HCT116 (cell line): ENCODE results near the gene HFE. TPM values are rescaled to one million over a fixed set of nuclear protein-coding genes. Genes with fewer than 3 reads are reported as not detected.

Experiments used
- ATAC-seq: fragments of 200-7000 bp; cut with Tn5 transposase; 2 replicates; pipeline ENCODE4 v1.9.1; 2020; ENCODE audit warnings: mild to moderate bottlenecking, moderate library complexity
- BruUV-seq: library from RNA; stranded (reverse); fragments of 400-500 nt; replicated peaks from 2 replicates; lab custom pipeline; 2021; lab: Mats Ljungman, UMichigan
- CTCF ChIA-PET: fragments of 300-600 bp; sonication (Branson Sonifier 250); formaldehyde crosslinking; loops from one replicate; lab custom pipeline; 2021; ENCODE audit warnings: antibody characterized with exemption; lab: Charles Lee
- POLR2A ChIA-PET: fragments of 300-600, 350-600 bp; sonication (Branson Sonifier 250); formaldehyde crosslinking; loops from one replicate; lab custom pipeline; 2021; ENCODE audit warnings: antibody characterized with exemption; lab: Charles Lee
- RAD21 ChIA-PET, 2 experiments: fragments of 300-600 bp; sonication (Branson Sonifier 250); formaldehyde crosslinking; loops; one replicate each; lab custom pipeline; 2023; ENCODE audit warnings: low total read pairs in 2 of 2; ENCODE audit not compliant: uncharacterized antibody in 2 of 2, unreplicated experiment in 2 of 2, low non-redundant PET in 1 of 2; lab: Charles Lee
- DNase-seq: peaks from one replicate; pipeline ENCODE4 v3.0.0-alpha.2; 2010; ENCODE audit warnings: low read depth, low spot score
- H2AFZ ChIP-seq: fragments of 200-600 bp; shearing (Covaris generic), sonication (generic); 2 replicates; pipeline ENCODE4 v1.6.1; 2017; ENCODE audit warnings: low read depth, mixed run types, mixed read lengths, antibody characterized with exemption, low read length; ENCODE audit not compliant: poor library complexity, severe bottlenecking
- H3K27ac ChIP-seq: 2 replicates; pipeline ENCODE4 v1.5.1; 2012; ENCODE audit warnings: low read depth, low read length
- H3K27me3 ChIP-seq: fragments of 200-600 bp; sonication (generic); 2 replicates; pipeline ENCODE4 v1.6.1; 2016; ENCODE audit warnings: mixed run types, low read length, mixed read lengths; ENCODE audit not compliant: insufficient read depth
- H3K36me3 ChIP-seq, 2 experiments: fragments of 200-500 bp in 1 of 2; fragments of 200-600 bp in 1 of 2; sonication (Bioruptor generic) in 1 of 2; sonication (generic) in 1 of 2; 2 replicates each; pipeline versions ENCODE4 v1.5.1 to v1.6.1; 2014 to 2016; ENCODE audit warnings: low read length in 2 of 2, inconsistent platforms in 1 of 2, mixed read lengths in 1 of 2, mixed run types in 1 of 2; ENCODE audit not compliant: insufficient read depth in 2 of 2, control insufficient read depth in 1 of 2
- H3K4me1 ChIP-seq, 2 experiments: fragments of 200-600 bp in 1 of 2; sonication (generic) in 1 of 2; 2 replicates each; pipeline versions ENCODE4 v1.5.1 to v1.6.1; 2012 to 2017; ENCODE audit warnings: low read length in 2 of 2, inconsistent platforms in 1 of 2, mild to moderate bottlenecking in 1 of 2, mixed read lengths in 1 of 2, mixed run types in 1 of 2, moderate library complexity in 1 of 2; ENCODE audit not compliant: insufficient read depth in 2 of 2, control insufficient read depth in 1 of 2
- H3K4me2 ChIP-seq: fragments of 200-600 bp; sonication (generic); 2 replicates; pipeline ENCODE4 v1.6.1; 2017; ENCODE audit warnings: mixed run types, low read length, mixed read lengths
- H3K4me3 ChIP-seq, 2 experiments: fragments of 200-600 bp in 1 of 2; sonication (generic) in 1 of 2; replicated peaks in 1 of 2; 2 replicates each; pipeline ENCODE4 v1.5.1; 2011 to 2016; ENCODE audit warnings: low read length in 2 of 2, control low read depth in 1 of 2, low read depth in 1 of 2, mild to moderate bottlenecking in 1 of 2, mixed read lengths in 1 of 2, mixed run types in 1 of 2
- H3K79me2 ChIP-seq: fragments of 200-600 bp; sonication (generic); 2 replicates; pipeline ENCODE4 v1.6.1; 2017; ENCODE audit warnings: mild to moderate bottlenecking, mixed run types, low read length, moderate library complexity, mixed read lengths; ENCODE audit not compliant: insufficient read depth
- H3K9ac ChIP-seq: fragments of 200-600 bp; sonication (generic); 2 replicates; pipeline ENCODE4 v1.6.1; 2016; ENCODE audit warnings: low read length, mixed read lengths
- H3K9me2 ChIP-seq: fragments of 200-600 bp; sonication (generic), shearing (Covaris generic); 2 replicates; pipeline ENCODE4 v1.6.1; 2017; ENCODE audit warnings: mixed run types, mild to moderate bottlenecking, moderate library complexity; ENCODE audit not compliant: insufficient read depth
- H3K9me3 ChIP-seq, 2 experiments: fragments of 200-500 bp in 1 of 2; fragments of 200-600 bp in 1 of 2; sonication (Bioruptor generic) in 1 of 2; sonication (generic) in 1 of 2; 2 replicates each; pipeline ENCODE4 v1.6.1; 2014 to 2017; ENCODE audit warnings: low read length in 2 of 2, mixed read lengths in 2 of 2, inconsistent platforms in 1 of 2, low read depth in 1 of 2, mild to moderate bottlenecking in 1 of 2, mixed run types in 1 of 2, moderate library complexity in 1 of 2; ENCODE audit not compliant: control insufficient read depth in 1 of 2, insufficient read depth in 1 of 2
- H4K20me1 ChIP-seq: fragments of 200-600 bp; sonication (generic), shearing (Covaris generic); 2 replicates; pipeline ENCODE4 v1.6.1; 2017; ENCODE audit warnings: mixed run types, mild to moderate bottlenecking, moderate library complexity; ENCODE audit not compliant: insufficient read depth
- CEBPB ChIP-seq: IDR thresholded peaks from 2 replicates; pipeline ENCODE4 v1.6.1; 2012; ENCODE audit warnings: low read depth
- EGR1 ChIP-seq: IDR thresholded peaks from 2 replicates; pipeline ENCODE4 v1.6.1; 2012; ENCODE audit warnings: low read depth
- JUND ChIP-seq: IDR thresholded peaks from 2 replicates; pipeline ENCODE4 v1.6.1; 2012
- POLR2A ChIP-seq: IDR thresholded peaks from 2 replicates; pipeline ENCODE4 v1.7.0; 2011; ENCODE audit warnings: borderline replicate concordance; ENCODE audit not compliant: insufficient read depth, insufficient read length; ENCODE audit errors: extremely low read depth
- POLR2AphosphoS5 ChIP-seq: IDR thresholded peaks from 2 replicates; pipeline ENCODE4 v1.6.1; 2011; ENCODE audit warnings: mild to moderate bottlenecking, low read depth, low read length, moderate library complexity
- RAD21 ChIP-seq: IDR thresholded peaks from 2 replicates; pipeline ENCODE4 v1.6.1; 2012; ENCODE audit warnings: low read depth, mild to moderate bottlenecking
- SIN3A ChIP-seq: IDR thresholded peaks from 2 replicates; pipeline ENCODE4 v1.6.1; 2012; ENCODE audit warnings: low read depth
- SP1 ChIP-seq: IDR thresholded peaks from 2 replicates; pipeline ENCODE4 v1.6.1; 2012; ENCODE audit warnings: low read depth
- SRF ChIP-seq: IDR thresholded peaks from 2 replicates; pipeline ENCODE4 v1.6.1; 2012; ENCODE audit warnings: low read depth
- TCF7L2 ChIP-seq: IDR thresholded peaks from 2 replicates; pipeline ENCODE4 v1.7.0; 2011; ENCODE audit warnings: borderline replicate concordance, inconsistent platforms; ENCODE audit not compliant: insufficient read depth, insufficient read length; ENCODE audit errors: extremely low read depth
- YY1 ChIP-seq: IDR thresholded peaks from 2 replicates; pipeline ENCODE4 v1.6.1; 2011; ENCODE audit warnings: low read length, low read depth, moderate library complexity, mild to moderate bottlenecking; ENCODE audit not compliant: insufficient replicate concordance; ENCODE audit errors: extremely low read depth
- ZFX ChIP-seq: fragments of 450-650 bp; IDR thresholded peaks from 2 replicates; pipeline ENCODE4 v1.6.1; 2017
- intact Hi-C: fragments of 100-400 bp; cut with micrococcal nuclease; formaldehyde crosslinking; loops from 2 replicates; pipeline ENCODE4 v1.10.0; 2022
- total RNA-seq: library from RNA; stranded (reverse); gene quantifications from one replicate; pipeline ENCODE4 v1.2.1, GENCODE V29; 2021; ENCODE audit not compliant: unreplicated experiment
- TF ChIP-seq, protein P1 (sequence below): IDR thresholded peaks from 2 replicates; pipeline ENCODE4 v1.6.1; 2012
- TF ChIP-seq, protein P2 (sequence below): IDR thresholded peaks from 2 replicates; pipeline ENCODE4 v1.6.1; 2012
- TF ChIP-seq, protein P3 (sequence below): IDR thresholded peaks from 2 replicates; pipeline ENCODE4 v1.6.1; 2011; ENCODE audit warnings: mild to moderate bottlenecking, low read length, moderate library complexity; ENCODE audit not compliant: insufficient replicate concordance; ENCODE audit errors: extremely low read depth
- TF ChIP-seq, protein P4 (sequence below), 3 experiments: fragments of 200-600 bp in 1 of 3; sonication (generic) in 1 of 3; IDR thresholded peaks in 2 of 3; conservative IDR thresholded peaks in 1 of 3; 2 replicates each; pipeline ENCODE4 v1.5.1; 2012 to 2017; ENCODE audit warnings: low read depth in 2 of 3, low read length in 2 of 3, antibody characterized with exemption in 1 of 3, borderline replicate concordance in 1 of 3, control low read depth in 1 of 3, mild to moderate bottlenecking in 1 of 3, mixed read lengths in 1 of 3, mixed run types in 1 of 3, moderate library complexity in 1 of 3; ENCODE audit not compliant: insufficient read depth in 1 of 3

Gene HFE
- total RNA-seq, 1 experiment from 2014 or later, result 9.8 TPM

DNA sequence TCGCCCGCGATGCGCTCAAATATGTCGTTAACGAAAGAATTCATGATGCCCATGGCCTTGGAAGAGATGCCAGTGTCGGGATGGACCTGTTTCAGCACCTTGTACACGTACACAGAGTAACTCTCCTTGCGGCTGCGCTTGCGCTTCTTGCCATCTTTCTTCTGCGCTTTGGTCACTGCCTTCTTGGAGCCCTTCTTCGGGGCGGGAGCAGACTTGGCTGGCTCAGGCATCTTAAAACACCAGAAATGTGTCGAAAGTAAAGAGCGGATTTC, 36.4 kb downstream of the HFE start (continued):
- TF ChIP-seq TCF7L2, result no peak
- TF ChIP-seq SRF, result no peak
- TF ChIP-seq POLR2AphosphoS5, result peak; percentile 57
- TF ChIP-seq EGR1, result no peak
- TF ChIP-seq CEBPB, result no peak

DNA sequence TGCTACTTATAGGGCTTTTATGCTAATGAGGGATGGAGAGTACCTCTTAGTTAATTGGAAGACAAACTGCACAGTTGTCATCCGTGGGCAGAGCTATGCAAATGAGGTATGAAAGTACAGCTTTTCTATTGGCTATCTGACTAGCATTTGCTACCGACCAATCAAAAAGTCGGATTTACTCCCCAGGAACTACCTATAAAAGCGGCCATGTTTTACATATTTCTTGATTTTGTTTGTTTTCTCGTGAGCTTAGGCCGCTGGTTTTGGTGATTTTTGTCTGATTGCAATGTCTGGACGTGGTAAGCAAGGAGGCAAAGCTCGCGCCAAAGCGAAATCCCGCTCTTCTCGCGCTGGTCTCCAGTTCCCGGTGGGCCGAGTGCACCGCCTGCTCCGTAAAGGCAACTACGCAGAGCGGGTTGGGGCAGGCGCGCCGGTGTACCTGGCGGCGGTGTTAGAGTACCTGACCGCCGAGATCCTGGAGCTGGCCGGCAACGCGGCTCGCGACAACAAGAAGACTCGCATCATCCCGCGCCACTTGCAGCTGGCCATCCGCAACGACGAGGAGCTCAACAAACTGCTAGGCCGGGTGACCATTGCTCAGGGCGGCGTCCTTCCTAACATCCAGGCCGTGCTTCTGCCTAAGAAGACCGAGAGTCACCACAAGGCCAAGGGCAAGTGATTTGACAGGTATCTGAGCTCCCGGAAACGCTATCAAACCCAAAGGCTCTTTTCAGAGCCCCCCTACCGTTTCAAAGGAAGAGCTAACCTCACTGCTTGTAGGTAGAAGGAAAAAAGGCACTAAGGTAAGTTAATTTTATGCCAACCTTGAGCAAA, 36.9 kb downstream of the HFE start:
- Histone ChIP-seq H3K9me3 (no peaks in the 10 kb centered on the region), H3K9ac (peak overlapping the region; percentile 94), H3K36me3 (no peaks in the 10 kb centered on the region; a peak in 1 of 4 replicates), H3K4me2 (peak overlapping the region; percentile 82), H3K79me2 (peaks cover 23% of the 10 kb centered on the region), H3K4me3 (peak overlapping the region; percentile 70 to 91), H2AFZ (no peak overlapping the region), H3K4me1 (peaks cover 39 to 58% of the 10 kb centered on the region in 2 experiments), H3K9me2 (no peaks in the 10 kb centered on the region), H3K27me3 (no peaks in the 10 kb centered on the region), H3K27ac (peak overlapping the region; percentile 99), H4K20me1 (no peaks in the 10 kb centered on the region)
- BruUV-seq, result TSS peak; percentile 94
- RAD21 ChIA-PET, result interaction anchor here (1.2 to 1.4 kb wide), 2 partner anchors 32 to 33 kb away, joined by 5 to 8 read pairs; a partner anchor contains a TSS
- POLR2A ChIA-PET, result interaction anchor here (0.5 to 7.0 kb wide), 54 partner anchors 10 to 1834 kb away, joined by 3 to 571 read pairs (median 6); partner anchors contain the start of genes ABT1 and HFE
- DNase-seq, result peak; percentile 35
- CTCF ChIA-PET, result interaction anchor here (1.4 to 2.1 kb wide), 2 partner anchors 35 to 75 kb away, joined by 3 to 7 read pairs; a partner anchor contains a TSS
- intact Hi-C loops, result loop anchor here (1.0 to 2.0 kb wide), 7 partner anchors 33 to 1009 kb away; a partner anchor contains a TSS
- ATAC-seq, result peak; percentile 75
- TF ChIP-seq JUND (peak; percentile 2; the same call in 1 of the 2 replicates), SRF (no peak), TCF7L2 (peak; percentile 19), CEBPB (0 out of 2 replicates have a peak, but pooled peaks have one; percentile 9), SP1 (peak; percentile 93), RAD21 (no peak), ZFX (peak; percentile 49), YY1 (peak; percentile 87), POLR2AphosphoS5 (peak; percentile 83), POLR2A (no peak), SIN3A (peak; percentile 99), EGR1 (no peak)
- TF ChIP-seq, protein P1, sequence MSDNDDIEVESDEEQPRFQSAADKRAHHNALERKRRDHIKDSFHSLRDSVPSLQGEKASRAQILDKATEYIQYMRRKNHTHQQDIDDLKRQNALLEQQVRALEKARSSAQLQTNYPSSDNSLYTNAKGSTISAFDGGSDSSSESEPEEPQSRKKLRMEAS, result 0 out of 2 replicates have a peak, but pooled peaks have one; percentile 39
- TF ChIP-seq, protein P2, sequence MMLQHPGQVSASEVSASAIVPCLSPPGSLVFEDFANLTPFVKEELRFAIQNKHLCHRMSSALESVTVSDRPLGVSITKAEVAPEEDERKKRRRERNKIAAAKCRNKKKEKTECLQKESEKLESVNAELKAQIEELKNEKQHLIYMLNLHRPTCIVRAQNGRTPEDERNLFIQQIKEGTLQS, result no peak
- TF ChIP-seq, protein P3, sequence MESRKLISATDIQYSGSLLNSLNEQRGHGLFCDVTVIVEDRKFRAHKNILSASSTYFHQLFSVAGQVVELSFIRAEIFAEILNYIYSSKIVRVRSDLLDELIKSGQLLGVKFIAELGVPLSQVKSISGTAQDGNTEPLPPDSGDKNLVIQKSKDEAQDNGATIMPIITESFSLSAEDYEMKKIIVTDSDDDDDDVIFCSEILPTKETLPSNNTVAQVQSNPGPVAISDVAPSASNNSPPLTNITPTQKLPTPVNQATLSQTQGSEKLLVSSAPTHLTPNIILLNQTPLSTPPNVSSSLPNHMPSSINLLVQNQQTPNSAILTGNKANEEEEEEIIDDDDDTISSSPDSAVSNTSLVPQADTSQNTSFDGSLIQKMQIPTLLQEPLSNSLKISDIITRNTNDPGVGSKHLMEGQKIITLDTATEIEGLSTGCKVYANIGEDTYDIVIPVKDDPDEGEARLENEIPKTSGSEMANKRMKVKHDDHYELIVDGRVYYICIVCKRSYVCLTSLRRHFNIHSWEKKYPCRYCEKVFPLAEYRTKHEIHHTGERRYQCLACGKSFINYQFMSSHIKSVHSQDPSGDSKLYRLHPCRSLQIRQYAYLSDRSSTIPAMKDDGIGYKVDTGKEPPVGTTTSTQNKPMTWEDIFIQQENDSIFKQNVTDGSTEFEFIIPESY, result peak; percentile 75
- TF ChIP-seq, protein P4, sequence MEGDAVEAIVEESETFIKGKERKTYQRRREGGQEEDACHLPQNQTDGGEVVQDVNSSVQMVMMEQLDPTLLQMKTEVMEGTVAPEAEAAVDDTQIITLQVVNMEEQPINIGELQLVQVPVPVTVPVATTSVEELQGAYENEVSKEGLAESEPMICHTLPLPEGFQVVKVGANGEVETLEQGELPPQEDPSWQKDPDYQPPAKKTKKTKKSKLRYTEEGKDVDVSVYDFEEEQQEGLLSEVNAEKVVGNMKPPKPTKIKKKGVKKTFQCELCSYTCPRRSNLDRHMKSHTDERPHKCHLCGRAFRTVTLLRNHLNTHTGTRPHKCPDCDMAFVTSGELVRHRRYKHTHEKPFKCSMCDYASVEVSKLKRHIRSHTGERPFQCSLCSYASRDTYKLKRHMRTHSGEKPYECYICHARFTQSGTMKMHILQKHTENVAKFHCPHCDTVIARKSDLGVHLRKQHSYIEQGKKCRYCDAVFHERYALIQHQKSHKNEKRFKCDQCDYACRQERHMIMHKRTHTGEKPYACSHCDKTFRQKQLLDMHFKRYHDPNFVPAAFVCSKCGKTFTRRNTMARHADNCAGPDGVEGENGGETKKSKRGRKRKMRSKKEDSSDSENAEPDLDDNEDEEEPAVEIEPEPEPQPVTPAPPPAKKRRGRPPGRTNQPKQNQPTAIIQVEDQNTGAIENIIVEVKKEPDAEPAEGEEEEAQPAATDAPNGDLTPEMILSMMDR (IDR thresholded peaks at IDR 0.05 in 2 of 3, conservative IDR thresholded peaks at IDR 0.05 in 1 of 3; ENCODE audit: borderline replicate concordance in 1 of 3, insufficient read depth in 1 of 3, low read depth in 2 of 3, low read length in 2 of 3), result no peak
